Subcutaneous adipose tissue (tissue), 4 donors: ENCODE measurements around the gene MED27. TPM values are rescaled to one million over a fixed set of nuclear protein-coding genes. Genes with fewer than 3 reads are reported as not detected.

Experiments
- CTCF ChIP-seq: fragments of 450-650 bp; IDR thresholded peaks from one replicate; pipeline ENCODE4 v1.5.1; 2016; ENCODE audit warnings: low read depth, mild to moderate bottlenecking, control low read depth, antibody characterized with exemption, moderate library complexity
- total RNA-seq, 4 donors: library from RNA; depleted of rRNA; stranded (reverse); fragments of >200 nt; gene quantifications; one replicate each; pipeline ENCODE4 v1.1.0, GENCODE V29; 2016

MED27 gene
- total RNA-seq, 4 donors from 2014 or later, result 7.3 to 13.4 (median 9.9) TPM

- TF ChIP-seq CTCF, result no peak
These were observed 16.4 kb downstream of the MED27 start for GRCh38 chr9:132063281-132063680.

- no peak for TF ChIP-seq CTCF
These were observed 16.9 kb downstream of the MED27 start for GRCh38 chr9:132062806-132063205.

- TF ChIP-seq CTCF, result no peak
These were observed 18.1 kb downstream of the MED27 start for GRCh38 chr9:132061526-132061925.

GRCh38 chr9:132059361-132059760 is 20.3 kb downstream of the MED27 start:
- no peak for TF ChIP-seq CTCF

- no peak for TF ChIP-seq CTCF
These were observed 22.7 kb downstream of the MED27 start for GRCh38 chr9:132056717-132057560.

GRCh38 chr9:132055756-132056155 is 23.9 kb downstream of the MED27 start:
- TF ChIP-seq CTCF, result no peak

GRCh38 chr9:132054024-132054423 is 25.6 kb downstream of the MED27 start:
- TF ChIP-seq CTCF, result no peak
